ENCODE results near the gene ZMYM2. TPM values are rescaled to one million over a fixed set of nuclear protein-coding genes. Genes with fewer than 3 reads are reported as not detected.
"Not testable (repeated sequence)": the region's sequence is repeated elsewhere in the genome, so short reads cannot be mapped to it uniquely, and the experiment has no call there.

ZMYM2 gene
- total RNA-seq, 1 donor from 2014 or later: 73.2 TPM

- Mint-ChIP-seq H3K4me3 (ENCODE audit: low read depth) (no peak overlapping the region), H3K4me1 (ENCODE audit: low read depth) (peaks cover 24% of the 10 kb centered on the region), H3K9me3 (peaks cover 18% of the 10 kb centered on the region), H3K27ac (no peak overlapping the region), H3K27me3 (ENCODE audit: low read depth) (no peaks in the 10 kb centered on the region), H3K36me3 (ENCODE audit: low read depth) (peaks cover 93% of the 10 kb centered on the region)
- intact Hi-C loops (cut with micrococcal nuclease): no loop called here
- no peak for DNase-seq (ENCODE audit: low spot score)
Observed at GRCh38 chr13:20037908-20038307, 79.4 kb downstream of the ZMYM2 start.

- DNase-seq (ENCODE audit: low spot score); H3K4me3 Mint-ChIP-seq (ENCODE audit: low read depth); intact Hi-C loops (cut with micrococcal nuclease); H3K27ac Mint-ChIP-seq; H3K27me3 Mint-ChIP-seq (ENCODE audit: low read depth): not testable (repeated sequence)
- peaks cover 18% of the 10 kb centered on the region for H3K9me3 Mint-ChIP-seq
- H3K36me3 Mint-ChIP-seq (ENCODE audit: low read depth): peaks cover 73% of the 10 kb centered on the region
- H3K4me1 Mint-ChIP-seq (ENCODE audit: low read depth): peaks cover 21% of the 10 kb centered on the region
Observed at GRCh38 chr13:20042603-20043002, 84.1 kb downstream of the ZMYM2 start.

DNA sequence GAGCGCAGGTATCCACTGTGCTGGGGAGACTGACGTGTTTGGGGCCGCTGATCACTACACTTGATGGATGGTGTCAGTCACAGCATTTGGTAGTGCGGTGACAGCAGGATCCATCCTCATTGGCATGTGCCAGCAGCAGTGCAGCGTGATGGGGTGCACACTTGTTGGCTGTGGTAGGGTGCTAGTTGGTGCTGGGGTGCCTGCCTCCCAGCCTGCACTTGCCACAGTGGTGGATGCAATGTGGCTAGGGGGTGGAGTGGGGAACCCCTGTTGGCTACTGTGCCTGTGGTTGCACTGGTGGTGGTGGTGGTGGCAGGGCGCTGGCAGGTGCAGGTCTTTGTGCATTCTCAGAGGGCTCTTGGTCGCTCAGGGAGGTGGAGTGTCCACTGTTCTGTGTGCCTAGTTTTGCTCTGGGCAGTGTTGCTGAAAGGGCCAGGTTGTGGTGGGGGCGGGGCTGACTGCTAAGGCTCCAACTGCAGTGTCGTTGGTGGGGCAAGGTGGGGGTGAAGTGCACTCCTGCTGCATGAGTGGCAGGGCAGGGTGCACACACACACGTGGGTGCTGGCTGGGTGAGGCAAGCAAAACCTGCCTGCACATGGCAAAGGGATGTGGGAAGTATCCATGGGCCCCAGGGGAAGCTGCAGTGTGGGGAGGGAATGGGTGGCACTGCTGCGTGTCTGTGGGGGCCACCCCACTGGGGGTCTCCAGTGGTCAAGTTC is 84.8 kb downstream of the ZMYM2 start:
- Mint-ChIP-seq H3K27ac (no peak overlapping the region), H3K9me3 (peaks cover 11% of the 10 kb centered on the region), H3K27me3 (ENCODE audit: low read depth) (no peaks in the 10 kb centered on the region), H3K36me3 (ENCODE audit: low read depth) (peaks cover 65% of the 10 kb centered on the region), H3K4me1 (ENCODE audit: low read depth) (peaks cover 21% of the 10 kb centered on the region), H3K4me3 (ENCODE audit: low read depth) (no peak overlapping the region)
- DNase-seq (ENCODE audit: low spot score): no peak
- intact Hi-C loops (cut with micrococcal nuclease): no loop called here

GRCh38 chr13:20044086-20044485 is 85.6 kb downstream of the ZMYM2 start:
- H3K4me3 Mint-ChIP-seq (ENCODE audit: low read depth): no peak overlapping the region
- H3K27ac Mint-ChIP-seq: no peak overlapping the region
- peaks cover 27% of the 10 kb centered on the region for H3K4me1 Mint-ChIP-seq (ENCODE audit: low read depth)
- peaks cover 62% of the 10 kb centered on the region for H3K36me3 Mint-ChIP-seq (ENCODE audit: low read depth)
- intact Hi-C loops (cut with micrococcal nuclease): no loop called here
- H3K9me3 Mint-ChIP-seq: peaks cover 9% of the 10 kb centered on the region
- no peaks in the 10 kb centered on the region for H3K27me3 Mint-ChIP-seq (ENCODE audit: low read depth)
- no peak for DNase-seq (ENCODE audit: low spot score)

- intact Hi-C loops (cut with micrococcal nuclease): no loop called here
- no peak for DNase-seq (ENCODE audit: low spot score)
- Mint-ChIP-seq H3K27ac (no peak overlapping the region), H3K9me3 (no peaks in the 10 kb centered on the region), H3K27me3 (ENCODE audit: low read depth) (no peaks in the 10 kb centered on the region), H3K36me3 (ENCODE audit: low read depth) (peaks cover 49% of the 10 kb centered on the region), H3K4me3 (ENCODE audit: low read depth) (no peak overlapping the region), H3K4me1 (ENCODE audit: low read depth) (peaks cover 26% of the 10 kb centered on the region)
Observed at GRCh38 chr13:20045950-20046548, 87.5 kb downstream of the ZMYM2 start.

DNA sequence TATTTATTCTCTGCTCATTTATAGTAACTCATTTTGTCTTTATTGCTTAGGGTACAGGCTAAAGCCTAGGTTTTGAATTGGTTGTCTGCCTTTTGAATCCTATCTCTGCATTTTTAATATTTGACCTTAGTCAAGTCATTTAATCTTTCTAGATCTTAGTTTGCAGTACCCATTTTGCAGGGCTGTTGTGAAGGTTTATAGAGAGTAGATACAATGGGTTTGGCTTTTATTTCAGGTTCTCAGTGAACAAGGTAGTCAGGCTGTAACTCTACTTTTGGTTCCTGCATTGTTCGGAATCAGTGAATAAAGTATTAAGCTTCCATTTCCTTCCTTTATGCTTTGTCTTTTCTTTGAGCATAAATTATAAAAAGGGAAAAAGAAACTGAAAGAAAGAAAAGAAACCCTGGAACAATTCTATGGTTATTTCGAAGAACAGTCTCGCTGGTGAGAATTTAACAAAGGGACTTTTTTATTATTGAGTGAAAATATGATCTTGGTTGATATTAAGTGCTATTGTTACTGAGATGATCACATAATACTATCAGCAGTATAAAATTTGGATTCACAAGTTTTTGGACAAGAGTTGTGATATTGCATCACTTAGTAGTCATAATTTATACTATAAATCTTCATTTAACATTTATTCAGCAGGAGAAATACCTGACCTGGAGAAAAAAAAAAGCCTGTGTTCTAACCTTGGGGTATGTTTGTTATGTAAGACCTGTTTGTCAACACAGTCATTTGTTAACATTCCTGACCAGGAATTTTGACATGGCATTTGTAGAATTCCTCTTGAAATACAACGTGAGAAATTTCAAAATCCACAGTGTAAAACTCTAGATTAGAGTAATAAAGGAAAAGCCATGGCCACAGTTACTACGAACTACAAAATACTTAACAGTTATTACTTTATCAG is 91.3 kb downstream of the ZMYM2 start:
- no peaks in the 10 kb centered on the region for H3K9me3 Mint-ChIP-seq
- H3K36me3 Mint-ChIP-seq (ENCODE audit: low read depth): peaks cover 40% of the 10 kb centered on the region
- peak overlapping the region; percentile 34 for H3K27ac Mint-ChIP-seq
- H3K4me3 Mint-ChIP-seq (ENCODE audit: low read depth): peak overlapping the region; percentile 32
- no peak for DNase-seq (ENCODE audit: low spot score)
- H3K27me3 Mint-ChIP-seq (ENCODE audit: low read depth): no peaks in the 10 kb centered on the region
- H3K4me1 Mint-ChIP-seq (ENCODE audit: low read depth): peaks cover 16% of the 10 kb centered on the region
- intact Hi-C loops (cut with micrococcal nuclease): no loop called here

- Mint-ChIP-seq H3K36me3 (ENCODE audit: low read depth) (peaks cover 46% of the 10 kb centered on the region), H3K4me3 (ENCODE audit: low read depth) (no peak overlapping the region), H3K9me3 (no peaks in the 10 kb centered on the region), H3K27me3 (ENCODE audit: low read depth) (no peaks in the 10 kb centered on the region), H3K27ac (no peak overlapping the region), H3K4me1 (ENCODE audit: low read depth) (peaks cover 16% of the 10 kb centered on the region)
- no peak for DNase-seq (ENCODE audit: low spot score)
- intact Hi-C loops (cut with micrococcal nuclease): no loop called here
Observed at GRCh38 chr13:20051366-20051765, 92.8 kb downstream of the ZMYM2 start.

DNA sequence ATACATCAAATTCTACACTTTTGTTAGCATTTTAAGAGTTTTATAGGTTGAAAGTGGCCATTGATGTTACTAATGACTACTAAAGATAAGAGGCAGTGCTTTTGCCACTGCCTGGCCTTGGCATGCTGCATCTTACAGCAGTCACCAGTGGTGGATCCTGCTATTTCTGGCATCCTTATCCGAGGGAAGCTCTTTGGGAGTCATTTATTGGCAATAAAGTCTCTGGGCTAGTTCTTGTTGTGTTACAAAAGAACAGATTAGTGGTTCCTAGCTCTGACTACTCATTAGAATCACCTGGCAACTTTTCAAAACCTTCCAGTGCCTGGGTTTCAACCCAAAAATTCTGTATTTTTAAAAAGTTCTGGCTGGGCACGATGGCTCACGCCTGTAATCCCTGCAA is 94.5 kb downstream of the ZMYM2 start:
- intact Hi-C loops (cut with micrococcal nuclease): no loop called here
- peaks cover 16% of the 10 kb centered on the region for H3K4me1 Mint-ChIP-seq (ENCODE audit: low read depth)
- no peak overlapping the region for H3K27ac Mint-ChIP-seq
- no peak overlapping the region for H3K4me3 Mint-ChIP-seq (ENCODE audit: low read depth)
- H3K27me3 Mint-ChIP-seq (ENCODE audit: low read depth): no peaks in the 10 kb centered on the region
- H3K9me3 Mint-ChIP-seq: no peaks in the 10 kb centered on the region
- H3K36me3 Mint-ChIP-seq (ENCODE audit: low read depth): peaks cover 54% of the 10 kb centered on the region
- no peak for DNase-seq (ENCODE audit: low spot score)

DNA sequence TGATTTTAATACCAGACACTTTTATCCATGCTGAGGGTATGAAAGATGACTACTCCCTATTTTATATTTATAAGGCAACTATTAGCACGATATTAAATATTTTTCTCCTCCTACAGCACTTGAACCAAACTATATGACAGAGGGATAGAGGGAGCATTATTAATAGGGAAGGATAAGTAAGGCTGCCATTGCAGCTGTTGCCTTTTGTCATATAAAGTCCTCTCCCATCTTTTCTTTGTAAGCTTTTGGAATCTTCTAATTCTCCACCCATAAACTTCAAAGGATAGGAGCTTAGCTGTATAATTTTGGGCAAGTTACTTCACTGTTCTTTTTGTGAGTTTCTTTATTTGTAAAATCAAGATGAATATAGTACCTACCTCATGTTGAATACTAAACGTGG is 95.4 kb downstream of the ZMYM2 start:
- H3K36me3 Mint-ChIP-seq (ENCODE audit: low read depth): peaks cover 57% of the 10 kb centered on the region
- no peak for DNase-seq (ENCODE audit: low spot score)
- no peaks in the 10 kb centered on the region for H3K27me3 Mint-ChIP-seq (ENCODE audit: low read depth)
- H3K4me1 Mint-ChIP-seq (ENCODE audit: low read depth): peaks cover 12% of the 10 kb centered on the region
- H3K9me3 Mint-ChIP-seq: no peaks in the 10 kb centered on the region
- no peak overlapping the region for H3K27ac Mint-ChIP-seq
- no peak overlapping the region for H3K4me3 Mint-ChIP-seq (ENCODE audit: low read depth)
- intact Hi-C loops (cut with micrococcal nuclease): no loop called here

DNA sequence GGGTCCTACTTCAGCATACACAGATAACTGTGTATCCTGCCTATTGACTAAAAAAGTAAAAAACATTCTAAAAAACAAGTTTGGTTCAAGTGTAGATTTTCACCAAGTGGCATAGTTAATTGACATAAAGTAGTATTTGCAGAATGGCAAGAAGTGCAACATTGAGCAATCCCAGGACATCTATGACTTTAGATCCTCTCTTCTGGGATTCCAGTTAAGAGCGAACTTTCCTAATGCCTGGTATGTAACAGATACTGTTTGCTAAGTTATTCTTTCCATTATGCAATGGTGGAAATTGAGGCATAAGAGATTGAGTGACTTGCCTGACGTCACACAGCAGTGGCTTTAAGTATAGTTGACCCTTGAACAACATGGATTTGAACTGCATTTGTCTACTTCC is 96.1 kb downstream of the ZMYM2 start:
- intact Hi-C loops (cut with micrococcal nuclease): no loop called here
- H3K4me1 Mint-ChIP-seq (ENCODE audit: low read depth): peaks cover 6% of the 10 kb centered on the region
- no peak overlapping the region for H3K27ac Mint-ChIP-seq
- no peaks in the 10 kb centered on the region for H3K9me3 Mint-ChIP-seq
- no peak overlapping the region for H3K4me3 Mint-ChIP-seq (ENCODE audit: low read depth)
- no peaks in the 10 kb centered on the region for H3K27me3 Mint-ChIP-seq (ENCODE audit: low read depth)
- no peak for DNase-seq (ENCODE audit: low spot score)
- peaks cover 58% of the 10 kb centered on the region for H3K36me3 Mint-ChIP-seq (ENCODE audit: low read depth)

DNA sequence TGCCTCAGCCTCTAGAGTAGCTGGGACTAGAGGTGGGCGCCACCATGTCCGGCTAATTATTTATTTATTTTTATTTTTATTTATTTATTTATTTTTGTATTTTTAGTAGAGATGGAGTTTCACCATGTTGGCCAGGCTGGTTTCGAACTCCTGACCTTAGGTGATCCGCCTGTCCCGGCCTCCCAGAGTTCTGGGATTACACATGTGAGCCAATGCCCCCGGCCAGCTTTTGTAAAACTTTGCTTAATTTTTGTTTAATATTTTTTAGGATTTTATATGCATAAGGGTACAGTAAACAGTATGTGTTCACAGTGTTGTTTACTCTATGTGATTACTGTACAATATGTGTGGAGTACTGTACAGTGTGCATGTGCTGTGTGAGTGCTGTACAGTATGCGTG is 98.7 kb downstream of the ZMYM2 start:
- no peak overlapping the region for H3K4me3 Mint-ChIP-seq (ENCODE audit: low read depth)
- intact Hi-C loops (cut with micrococcal nuclease): no loop called here
- peaks cover 2% of the 10 kb centered on the region for H3K4me1 Mint-ChIP-seq (ENCODE audit: low read depth)
- no peak overlapping the region for H3K27ac Mint-ChIP-seq
- no peak for DNase-seq (ENCODE audit: low spot score)
- H3K27me3 Mint-ChIP-seq (ENCODE audit: low read depth): no peaks in the 10 kb centered on the region
- H3K36me3 Mint-ChIP-seq (ENCODE audit: low read depth): peaks cover 63% of the 10 kb centered on the region
- H3K9me3 Mint-ChIP-seq: no peaks in the 10 kb centered on the region

DNA sequence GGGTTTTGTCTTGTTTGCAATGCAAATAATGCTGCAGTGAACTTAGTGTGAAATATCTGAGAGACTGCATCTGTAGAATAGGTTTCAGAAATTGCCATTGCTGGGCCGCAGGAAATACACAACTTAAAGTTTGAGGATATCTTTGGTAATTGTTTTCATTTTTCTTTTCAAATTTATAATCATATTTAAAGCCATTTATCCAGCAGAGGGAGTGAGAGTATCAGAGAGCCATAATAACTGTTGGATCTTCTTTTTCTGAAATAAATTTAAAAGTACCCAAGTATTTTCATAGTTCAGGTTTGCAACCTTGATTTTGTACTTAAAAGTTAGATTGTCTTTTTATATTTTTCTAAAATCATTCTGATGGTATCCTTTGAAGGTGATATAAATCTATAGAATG is 99.4 kb downstream of the ZMYM2 start:
- Mint-ChIP-seq H3K4me1 (ENCODE audit: low read depth) (peaks cover 2% of the 10 kb centered on the region), H3K36me3 (ENCODE audit: low read depth) (peaks cover 57% of the 10 kb centered on the region), H3K4me3 (ENCODE audit: low read depth) (no peak overlapping the region), H3K27me3 (ENCODE audit: low read depth) (no peaks in the 10 kb centered on the region), H3K9me3 (no peaks in the 10 kb centered on the region), H3K27ac (no peak overlapping the region)
- no peak for DNase-seq (ENCODE audit: low spot score)
- intact Hi-C loops (cut with micrococcal nuclease): no loop called here

GRCh38 chr13:20058476-20058875 is 99.9 kb downstream of the ZMYM2 start:
- Mint-ChIP-seq H3K9me3 (no peaks in the 10 kb centered on the region), H3K4me1 (ENCODE audit: low read depth) (peaks cover 2% of the 10 kb centered on the region), H3K36me3 (ENCODE audit: low read depth) (peaks cover 57% of the 10 kb centered on the region), H3K27me3 (ENCODE audit: low read depth) (no peaks in the 10 kb centered on the region), H3K27ac (no peak overlapping the region), H3K4me3 (ENCODE audit: low read depth) (no peak overlapping the region)
- intact Hi-C loops (cut with micrococcal nuclease): no loop called here
- no peak for DNase-seq (ENCODE audit: low spot score)

All from activated T-helper 2 cell treated with anti-CD3 and anti-CD28 coated beads, Interferon-gamma antibody, Interleukin-2, Interleukin-4, amounts not matched to agents 10 μg/mL and 5 μg/mL and 100 μg/mL, durations not matched to agents 14 hours and 24 hours and 36 hours (primary cell).